HG02970 (cell line): Measurements from ENCODE around the gene RPS6KA5.
A peak's percentile ranks its signal among the peaks of the same experiment; 100 is the strongest.
"Not testable (repeated sequence)": the region's sequence is repeated elsewhere in the genome, so short reads cannot be mapped to it uniquely, and the experiment has no call there.

Experiments
- ATAC-seq: cut with Tn5 transposase; IDR thresholded peaks from one replicate; pipeline ENCODE4 v1.9.1; 2021; ENCODE audit warnings: mild to moderate bottlenecking, moderate library complexity, moderate number of reproducible peaks; ENCODE audit not compliant: unreplicated experiment, low FRiP score

RPS6KA5 gene

GRCh38 chr14:91060351-91061055, at the start of gene RPS6KA5:
RPS6KA5 (minus strand) TSS chr14:91060641; CDS start chr14:91060434, 207 bp downstream.
- ATAC-seq, result peak; percentile 87

GRCh38 chr14:91108941-91109611, 48.6 kb upstream of the RPS6KA5 start:
- ATAC-seq, result no peak

GRCh38 chr14:91103116-91103515, 42.7 kb upstream of the RPS6KA5 start:
- no peak for ATAC-seq

GRCh38 chr14:91100102-91100501, 39.7 kb upstream of the RPS6KA5 start:
- no peak for ATAC-seq

GRCh38 chr14:91098591-91098990, 38.1 kb upstream of the RPS6KA5 start:
- ATAC-seq, result no peak

- ATAC-seq, result not testable (repeated sequence)
Measured at GRCh38 chr14:91097657-91098056, 37.2 kb upstream of the RPS6KA5 start.

- no peak for ATAC-seq
Measured at GRCh38 chr14:91095178-91095577, 34.7 kb upstream of the RPS6KA5 start.

- ATAC-seq, result no peak
Measured at GRCh38 chr14:91094772-91095171, 34.3 kb upstream of the RPS6KA5 start.

GRCh38 chr14:91093743-91094472, 33.5 kb upstream of the RPS6KA5 start:
- not testable (repeated sequence) for ATAC-seq

GRCh38 chr14:91092073-91092472, 31.6 kb upstream of the RPS6KA5 start:
- no peak for ATAC-seq

- ATAC-seq, result no peak
Measured at GRCh38 chr14:91090743-91091142, 30.3 kb upstream of the RPS6KA5 start.

- ATAC-seq, result no peak
Measured at GRCh38 chr14:91089958-91090535, 29.6 kb upstream of the RPS6KA5 start.

- ATAC-seq, result no peak
Measured at GRCh38 chr14:91088585-91089235, 28.3 kb upstream of the RPS6KA5 start.

GRCh38 chr14:91087470-91087869, 27.0 kb upstream of the RPS6KA5 start:
- not testable (repeated sequence) for ATAC-seq

- no peak for ATAC-seq
Measured at GRCh38 chr14:91084516-91084915, 24.1 kb upstream of the RPS6KA5 start.

GRCh38 chr14:91082282-91082681, 21.8 kb upstream of the RPS6KA5 start:
- no peak for ATAC-seq

GRCh38 chr14:91080071-91080470, 19.6 kb upstream of the RPS6KA5 start:
- no peak for ATAC-seq

GRCh38 chr14:91078095-91078737, 17.8 kb upstream of the RPS6KA5 start:
- ATAC-seq, result no peak

GRCh38 chr14:91075553-91075952, 15.1 kb upstream of the RPS6KA5 start:
- no peak for ATAC-seq

GRCh38 chr14:91070572-91070971, 10.1 kb upstream of the RPS6KA5 start:
- ATAC-seq, result no peak
